Activated naive CD4-positive, alpha-beta T cell treated with anti-CD3 and anti-CD28 coated beads, Interleukin-2, amount 10 ng/mL, durations not matched to agents 5 hours and 36 hours (primary cell): ENCODE data around the gene BRSK2. TPM values are rescaled to one million over a fixed set of nuclear protein-coding genes. Genes with fewer than 3 reads are reported as not detected.

Source experiments
- total RNA-seq, 2 experiments: library from RNA; stranded (reverse); gene quantifications; one replicate each; pipeline ENCODE4 v1.2.3, GENCODE V29; 2021

Gene BRSK2
- not detected for total RNA-seq

GRCh38 chr11:1389932-1390568 lies at the start of gene BRSK2:
BRSK2 (plus strand) TSS chr11:1389934; CDS start chr11:1390285, 351 bp downstream.

DNA sequence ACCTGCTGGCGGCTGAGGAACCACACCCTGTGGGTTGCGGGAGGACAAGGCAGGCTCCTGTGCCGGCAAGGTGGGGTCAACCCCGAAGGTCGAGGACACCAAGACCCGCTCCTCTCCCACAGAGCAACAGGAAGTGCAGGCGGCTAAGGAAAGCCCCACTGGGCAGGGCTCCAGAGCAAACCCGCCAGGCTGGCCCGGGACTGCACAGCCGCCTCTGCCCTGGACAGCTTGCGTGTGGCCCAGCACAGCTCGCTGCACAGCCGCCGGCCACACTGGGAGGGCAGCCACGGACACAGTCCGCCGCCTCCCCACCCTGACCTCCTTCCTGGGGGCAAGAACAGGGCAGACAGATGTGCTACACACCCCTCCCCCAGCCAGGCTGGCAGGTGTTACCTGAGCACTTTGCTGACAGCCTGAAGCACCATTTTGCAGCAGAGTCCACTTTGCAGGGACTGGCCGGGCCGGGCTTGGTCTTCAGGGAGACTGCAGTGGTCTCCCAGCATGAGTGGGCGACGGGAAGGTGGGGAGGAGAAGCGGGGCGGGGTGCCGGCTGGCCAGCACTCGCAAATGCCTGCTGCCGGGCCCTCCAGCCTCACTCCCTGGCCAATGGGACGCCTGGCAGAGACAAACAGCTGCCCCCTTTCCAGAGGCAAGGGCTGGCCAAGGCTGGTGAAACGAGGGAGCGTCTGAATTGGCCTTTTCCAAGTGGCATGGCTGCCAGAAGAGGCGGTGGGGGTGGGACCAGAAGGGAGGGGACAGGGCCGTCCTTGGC lies 96.5 kb downstream of the BRSK2 start, which contains the start of gene MOB2:
Gene MOB2 (minus strand): TSS at position 726 of the 772 bp plus-strand sequence. CDS start 223 bp downstream, at position 503.

Other genes with a start within 250 kb of the BRSK2 start
- gene MUC5AC, start 232.0 kb upstream of the BRSK2 start, total RNA-seq = not detected
- gene MUC5B, start 166.9 kb upstream of the BRSK2 start, total RNA-seq = not detected
- gene TOLLIP, start 80.3 kb upstream of the BRSK2 start, total RNA-seq = 10 to 100 TPM; 36.2 to 38.6 TPM
- 10 to 100 TPM; 48.8 to 53.3 TPM for gene MOB2, start 96.8 kb downstream of the BRSK2 start, total RNA-seq
- gene DUSP8, start 182.3 kb downstream of the BRSK2 start, total RNA-seq = 1 to 10 TPM in 1 of 2 experiments, under 1 TPM in 1; 0.91 to 1.1 TPM
- gene KRTAP5-1, start 195.3 kb downstream of the BRSK2 start, total RNA-seq = not detected
- not detected for gene KRTAP5-2, start 208.4 kb downstream of the BRSK2 start, total RNA-seq
- not detected for gene KRTAP5-3, start 218.5 kb downstream of the BRSK2 start, total RNA-seq
- not detected for gene KRTAP5-4, start 232.2 kb downstream of the BRSK2 start, total RNA-seq
- gene KRTAP5-5, start 239.8 kb downstream of the BRSK2 start, total RNA-seq = not detected